H1 (cell line): ENCODE results near the gene ERAP2. TPM values are rescaled to one million over a fixed set of nuclear protein-coding genes. Genes with fewer than 3 reads are reported as not detected.

Experiments used
- CTCF ChIA-PET: fragments of 300-600 bp; sonication (Branson Sonifier 250); formaldehyde crosslinking; loops from one replicate; lab custom pipeline; 2021; ENCODE audit not compliant: partially characterized antibody; lab: Charles Lee
- POLR2A ChIA-PET: fragments of 300-600 bp; sonication (Branson Sonifier 250); formaldehyde crosslinking; loops from one replicate; lab custom pipeline; 2021; ENCODE audit warnings: inconsistent platforms; ENCODE audit not compliant: partially characterized antibody; lab: Charles Lee
- DNase-seq, 2 experiments: peaks; one replicate each; pipeline versions ENCODE4 v3.0.0 to v3.0.0-alpha.2; 2010 to 2022; ENCODE audit warnings: low spot score in 2 of 2, low read depth in 1 of 2, mixed read lengths in 1 of 2
- FAIRE-seq: peaks from 2 replicates; lab custom pipeline; 2011; peaks lifted over from hg19 to GRCh38; lab: Jason Lieb, UNC
- H2AFZ ChIP-seq: 2 replicates; pipeline ENCODE4 v1.8.1; 2012; ENCODE audit warnings: low read length, inconsistent platforms
- H2AK5ac ChIP-seq: 2 replicates; pipeline ENCODE4 v1.6.1; 2013; ENCODE audit warnings: low read depth, low read length
- H2BK120ac ChIP-seq: replicated peaks from 2 replicates; pipeline ENCODE3; 2013; ENCODE audit warnings: low read depth, low read length, inconsistent platforms
- H2BK12ac ChIP-seq: 2 replicates; pipeline ENCODE4 v1.6.1; 2013; ENCODE audit warnings: low read depth, low read length
- H2BK15ac ChIP-seq: 2 replicates; pipeline ENCODE4 v1.6.1; 2013; ENCODE audit warnings: low read length
- H2BK20ac ChIP-seq: 2 replicates; pipeline ENCODE4 v1.6.1; 2013; ENCODE audit warnings: low read length
- H2BK5ac ChIP-seq: 2 replicates; pipeline ENCODE4 v1.6.1; 2013; ENCODE audit warnings: low read depth, low read length
- H3K14ac ChIP-seq: 2 replicates; pipeline ENCODE4 v1.6.1; 2013; ENCODE audit warnings: inconsistent platforms; ENCODE audit not compliant: insufficient read length
- H3K18ac ChIP-seq: 2 replicates; pipeline ENCODE4 v1.6.1; 2013; ENCODE audit warnings: low read length; ENCODE audit errors: extremely low read depth
- H3K23ac ChIP-seq: 2 replicates; pipeline ENCODE4 v1.6.1; 2013; ENCODE audit warnings: inconsistent platforms; ENCODE audit not compliant: insufficient read length
- H3K23me2 ChIP-seq: 2 replicates; pipeline ENCODE4 v1.6.1; 2013; ENCODE audit warnings: low read depth, low read length
- H3K27ac ChIP-seq: 2 replicates; pipeline ENCODE4 v1.6.1; 2011; ENCODE audit warnings: low read depth, low read length, inconsistent platforms
- H3K27me3 ChIP-seq, 4 experiments: replicated peaks in 1 of 4; 1 replicate in 1 of 4; 2 replicates in 3 of 4; pipeline versions ENCODE4 v1.6.1 to v1.8.1; 2011 to 2013; ENCODE audit warnings: low read length in 3 of 4, mild to moderate bottlenecking in 3 of 4, inconsistent platforms in 2 of 4, mixed read lengths in 2 of 4, moderate library complexity in 1 of 4; ENCODE audit not compliant: control insufficient read depth in 3 of 4, insufficient read depth in 3 of 4; ENCODE audit errors: extremely low read depth in 1 of 4
- H3K36me3 ChIP-seq, 4 experiments: 2 replicates each; pipeline versions ENCODE4 v1.6.1 to v1.8.1; 2011 to 2013; ENCODE audit warnings: mild to moderate bottlenecking in 4 of 4, low read length in 3 of 4, moderate library complexity in 2 of 4, control low read depth in 1 of 4, inconsistent platforms in 1 of 4; ENCODE audit not compliant: insufficient read depth in 4 of 4, control insufficient read depth in 2 of 4
- H3K4ac ChIP-seq: replicated peaks from 2 replicates; pipeline ENCODE3; 2013; ENCODE audit warnings: low read length, low read depth, mixed read lengths, inconsistent platforms; ENCODE audit not compliant: insufficient read length
- H3K4me1 ChIP-seq, 4 experiments: replicated peaks in 1 of 4; 1 replicate in 1 of 4; 2 replicates in 3 of 4; pipeline versions ENCODE4 v1.6.1 to v1.8.1; 2011 to 2013; ENCODE audit warnings: low read length in 3 of 4, inconsistent platforms in 2 of 4, mixed read lengths in 1 of 4; ENCODE audit not compliant: insufficient read depth in 4 of 4, control insufficient read depth in 3 of 4
- H3K4me2 ChIP-seq, 2 experiments: 2 replicates each; pipeline versions ENCODE4 v1.6.1 to v1.8.1; 2011 to 2013; ENCODE audit warnings: low read depth in 2 of 2, low read length in 2 of 2, control low read depth in 1 of 2, inconsistent platforms in 1 of 2, mild to moderate bottlenecking in 1 of 2; ENCODE audit not compliant: insufficient read depth in 1 of 2
- H3K4me3 ChIP-seq, 4 experiments: fragments of 200-600, 300-600 bp in 1 of 4; sonication (generic), shearing (Covaris generic), sonication (Bioruptor Twin) in 1 of 4; 2 replicates each; pipeline versions ENCODE4 v1.5.1 to v1.8.1; 2011 to 2016; ENCODE audit warnings: low read length in 4 of 4, low read depth in 3 of 4, control low read depth in 2 of 4, inconsistent platforms in 2 of 4, mild to moderate bottlenecking in 2 of 4, mixed read lengths in 1 of 4, moderate library complexity in 1 of 4; ENCODE audit not compliant: insufficient read depth in 2 of 4; ENCODE audit errors: extremely low read depth in 1 of 4
- H3K56ac ChIP-seq: replicated peaks from 2 replicates; pipeline ENCODE3; 2013; ENCODE audit warnings: low read depth, mild to moderate bottlenecking, mixed read lengths, low read length, inconsistent platforms; ENCODE audit not compliant: insufficient read length
- H3K79me1 ChIP-seq: 2 replicates; pipeline ENCODE4 v1.6.1; 2013; ENCODE audit warnings: low read depth, low read length, control low read depth
- H3K79me2 ChIP-seq, 2 experiments: 2 replicates each; pipeline versions ENCODE4 v1.6.1 to v1.8.1; 2012 to 2013; ENCODE audit warnings: low read length in 2 of 2, mild to moderate bottlenecking in 2 of 2, inconsistent platforms in 1 of 2; ENCODE audit not compliant: insufficient read depth in 2 of 2, control insufficient read depth in 1 of 2
- H3K9ac ChIP-seq, 4 experiments: replicated peaks in 1 of 4; 1 replicate in 1 of 4; 2 replicates in 3 of 4; pipeline versions ENCODE4 v1.6.1 to v1.8.1; 2011 to 2013; ENCODE audit warnings: low read depth in 3 of 4, low read length in 3 of 4, control low read depth in 2 of 4, mild to moderate bottlenecking in 2 of 4, moderate library complexity in 2 of 4, inconsistent platforms in 1 of 4; ENCODE audit errors: extremely low read depth in 1 of 4
- H3K9me3 ChIP-seq, 2 experiments: 2 replicates each; pipeline versions ENCODE4 v1.6.1 to v1.8.1; 2012 to 2013; ENCODE audit warnings: mild to moderate bottlenecking in 2 of 2, moderate library complexity in 2 of 2, control low read depth in 1 of 2, inconsistent platforms in 1 of 2, low read depth in 1 of 2, low read length in 1 of 2, mixed read lengths in 1 of 2; ENCODE audit not compliant: insufficient read depth in 2 of 2
- H4K20me1 ChIP-seq, 2 experiments: replicated peaks in 1 of 2; 2 replicates each; pipeline versions ENCODE3 to v1.8.1; 2011 to 2013; ENCODE audit warnings: inconsistent platforms in 2 of 2, low read length in 2 of 2, mild to moderate bottlenecking in 1 of 2; ENCODE audit not compliant: insufficient read depth in 2 of 2, control insufficient read depth in 1 of 2
- H4K5ac ChIP-seq: 2 replicates; pipeline ENCODE4 v1.6.1; 2013; ENCODE audit warnings: low read length, low read depth, mixed read lengths, inconsistent platforms; ENCODE audit not compliant: insufficient read length
- H4K8ac ChIP-seq: 2 replicates; pipeline ENCODE4 v1.8.0; 2013; ENCODE audit warnings: mild to moderate bottlenecking, moderate library complexity, low read length, inconsistent platforms; ENCODE audit not compliant: insufficient read depth; ENCODE audit errors: extremely low read depth
- H4K91ac ChIP-seq: replicated peaks from 2 replicates; pipeline ENCODE3; 2013; ENCODE audit warnings: low read length, mixed read lengths, inconsistent platforms; ENCODE audit not compliant: insufficient read length
- BRCA1 ChIP-seq: IDR thresholded peaks from 2 replicates; pipeline ENCODE4 v1.6.1; 2012; ENCODE audit warnings: low read depth, low read length, improper control_type of control experiment
- CBX8 ChIP-seq: fragments of 300-800, 300-1000 bp; sonication (generic); IDR thresholded peaks from 2 replicates; pipeline ENCODE4 v1.7.1; 2016; ENCODE audit warnings: low read depth, low read length, borderline replicate concordance
- CREB1 ChIP-seq: IDR thresholded peaks from 2 replicates; pipeline ENCODE4 v1.6.1; 2012; ENCODE audit warnings: inconsistent platforms
- FOSL1 ChIP-seq: IDR thresholded peaks from 2 replicates; pipeline ENCODE4 v1.6.1; 2011; ENCODE audit warnings: mild to moderate bottlenecking, low read depth, low read length, moderate library complexity; ENCODE audit not compliant: insufficient read depth
- GABPA ChIP-seq: IDR thresholded peaks from 2 replicates; pipeline ENCODE4 v1.6.1; 2011; ENCODE audit warnings: mild to moderate bottlenecking, low read length, moderate library complexity, borderline replicate concordance; ENCODE audit not compliant: insufficient read depth
- HDAC2 ChIP-seq, 2 experiments: fragments of 300-600 bp in 1 of 2; sonication (generic) in 1 of 2; IDR thresholded peaks; 2 replicates each; pipeline ENCODE4 v1.6.1; 2011 to 2012; ENCODE audit warnings: low read depth in 2 of 2, low read length in 2 of 2, mild to moderate bottlenecking in 2 of 2, moderate library complexity in 2 of 2, borderline replicate concordance in 1 of 2, inconsistent platforms in 1 of 2
- KDM4A ChIP-seq: IDR thresholded peaks from one replicate; pipeline ENCODE4 v1.7.1; 2012; ENCODE audit warnings: low read depth, mild to moderate bottlenecking, moderate library complexity, low read length, inconsistent platforms; ENCODE audit not compliant: severe bottlenecking
- KDM5A ChIP-seq: fragments of 200-600 bp; IDR thresholded peaks from 2 replicates; pipeline ENCODE4 v1.7.1; 2012; ENCODE audit warnings: mild to moderate bottlenecking, low read length, inconsistent platforms, mixed read lengths
- PHF8 ChIP-seq: fragments of 200-600 bp; sonication (generic); conservative IDR thresholded peaks from 2 replicates; pipeline ENCODE4 v1.7.1; 2012; ENCODE audit warnings: low read depth, mild to moderate bottlenecking, inconsistent platforms, low read length, moderate library complexity
- POLR2AphosphoS5 ChIP-seq: IDR thresholded peaks from 2 replicates; pipeline ENCODE4 v1.6.1; 2011; ENCODE audit warnings: low read depth, low read length
- RNF2 ChIP-seq: fragments of 200-900, 300-1000 bp; sonication (generic); IDR thresholded peaks from 2 replicates; pipeline ENCODE4 v1.7.1; 2016; ENCODE audit warnings: borderline replicate concordance, low read depth, mild to moderate bottlenecking, antibody characterized with exemption, low read length; ENCODE audit not compliant: poor library complexity, severe bottlenecking; ENCODE audit errors: missing control alignments
- SIRT6 ChIP-seq: IDR thresholded peaks from one replicate; pipeline ENCODE4 v1.7.1; 2012; ENCODE audit warnings: low read length, inconsistent platforms
- SP1 ChIP-seq: IDR thresholded peaks from 2 replicates; pipeline ENCODE4 v1.6.1; 2011; ENCODE audit warnings: low read depth, low read length
- TAF7 ChIP-seq: optimal IDR thresholded peaks from 2 replicates; pipeline ENCODE3; 2011; ENCODE audit warnings: low read depth, mild to moderate bottlenecking, inconsistent platforms, low read length, moderate library complexity, borderline replicate concordance
- WGBS, 2 experiments: shearing (Covaris generic) in 1 of 2; methylation state at CpG; one replicate each; pipeline versions ENCODE4 v1.1.6 to v1.1.7; 2013 to 2015; ENCODE audit warnings: low lambda C conversion rate in 2 of 2, mixed read lengths in 2 of 2, inconsistent platforms in 1 of 2, low coverage in 1 of 2, missing lambda C conversion rate in 1 of 2; ENCODE audit not compliant: insufficient replicate concordance in 2 of 2, insufficient coverage in 1 of 2, insufficient read length in 1 of 2; ENCODE audit errors: extremely low coverage in 1 of 2, missing lambda C conversion rate in 1 of 2; 5-methylcytosine and 5-hydroxymethylcytosine counted together
- polyA plus RNA-seq, 7 experiments: library from polyadenylated mRNA; depleted of rRNA in 3 of 7; stranded (reverse) in 5 of 7; unstranded in 2 of 7; fragments of >200 nt in 5 of 7; fragments of 200-250 nt in 2 of 7; gene quantifications; 1 replicate in 5 of 7; 2 replicates in 1 of 7; 4 replicates in 1 of 7; pipeline versions ENCODE4 v1.2.1 to v1.2.3, GENCODE V29; 2011 to 2013; ENCODE audit warnings: missing spikeins in 2 of 7, mixed read lengths in 2 of 7
- total RNA-seq: library from RNA; stranded (reverse); fragmentation: NEBNext Ultra II Directional; extraction: Animal tissue kit (Norgen Biotek cat#: 25700); gene quantifications from 2 replicates; pipeline ENCODE4 v1.2.1, GENCODE V29; 2021

ERAP2 gene
- total and polyA plus RNA-seq, 2 of the 8 experiments (the other 6 are each of a cell fraction or from before 2014, with no cell fraction given): 0.14 TPM; not detected in 1

- H3K56ac ChIP-seq: no peak overlapping the region
- H3K4me1 ChIP-seq: peaks cover 0 to 4% (median 0%) of the 10 kb centered on the region in 4 experiments; a peak in 3 of 7 replicates
- ChIA-PET CTCF (interaction anchor here (1.6 to 1.8 kb wide), 2 partner anchors 51 to 77 kb away, joined by 3 to 4 read pairs; no protein-coding TSS in a partner anchor), POLR2A (no interaction called here)
- 91% methylated on average over 3 of the region's 3 CpGs; no CpG with 5 or more reads in 1 of the 2 experiments for WGBS, 2 experiments
- H2BK5ac ChIP-seq: no peak overlapping the region
- H3K9me3 ChIP-seq: peaks cover 4 to 5% of the 10 kb centered on the region in 2 experiments
- H3K27me3 ChIP-seq: no peaks in the 10 kb centered on the region
- no peaks in the 10 kb centered on the region for H4K20me1 ChIP-seq
- DNase-seq (no peak), FAIRE-seq (no peak)
- no peak overlapping the region for H2AK5ac ChIP-seq
- no peak overlapping the region for H2BK120ac ChIP-seq
- no peak overlapping the region for H4K8ac ChIP-seq
- no peak overlapping the region for H3K4me2 ChIP-seq
- H3K23ac ChIP-seq: no peak overlapping the region
- H3K27ac ChIP-seq: no peak overlapping the region
- no peak for TF ChIP-seq HDAC2 (IDR thresholded peaks at IDR 0.05; ENCODE audit: borderline replicate concordance in 1 of 2, low read depth in 2 of 2, low read length in 2 of 2)
- no peak for TF ChIP-seq KDM4A
- TF ChIP-seq RNF2: no peak
- no peak for TF ChIP-seq GABPA
- no peak for TF ChIP-seq KDM5A
- TF ChIP-seq FOSL1: no peak
- no peak for TF ChIP-seq TAF7
- no peak for TF ChIP-seq POLR2AphosphoS5
- TF ChIP-seq BRCA1: no peak
- TF ChIP-seq SP1: no peak
- TF ChIP-seq SIRT6: no peak
- TF ChIP-seq CREB1: no peak
- TF ChIP-seq CBX8: no peak
- no peak for TF ChIP-seq PHF8
- no peaks in the 10 kb centered on the region; the same call in 1 of the 2 replicates for H3K79me1 ChIP-seq
- no peak overlapping the region for H2BK20ac ChIP-seq
- no peak overlapping the region for H4K91ac ChIP-seq
- H4K5ac ChIP-seq: no peak overlapping the region
- no peak overlapping the region for H3K4ac ChIP-seq
- no peak overlapping the region for H3K4me3 ChIP-seq
- H3K14ac ChIP-seq: no peak overlapping the region
- H3K36me3 ChIP-seq: peaks cover 0 to 3% (median 1%) of the 10 kb centered on the region in 4 experiments; a peak in 1 of 8 replicates
- no peak overlapping the region for H2BK12ac ChIP-seq
- no peak overlapping the region for H3K9ac ChIP-seq
- H2AFZ ChIP-seq: no peak overlapping the region
- no peaks in the 10 kb centered on the region for H3K23me2 ChIP-seq
- H3K18ac ChIP-seq: no peak overlapping the region
- no peak overlapping the region for H2BK15ac ChIP-seq
- no peaks in the 10 kb centered on the region for H3K79me2 ChIP-seq
Measured at GRCh38 chr5:96946381-96946780, 70.1 kb downstream of the ERAP2 start.
